ENCODE measurements around the gene SPON1. TPM values are rescaled to one million over a fixed set of nuclear protein-coding genes. Genes with fewer than 3 reads are reported as not detected.
A peak's percentile ranks its signal among the peaks of the same experiment; 100 is the strongest.
"Not testable (repeated sequence)": the region's sequence is repeated elsewhere in the genome, so short reads cannot be mapped to it uniquely, and the experiment has no call there.

SPON1 gene
- total and polyA plus RNA-seq, 2 donors = 1.6 to 3.6 TPM

GRCh38 chr11:14269692-14270573 lies 307.4 kb downstream of the SPON1 start:
- Histone ChIP-seq H3K36me3 (ENCODE audit: control insufficient read depth in 2 of 2, insufficient read depth in 2 of 2, low read length in 1 of 2) (peaks cover 0 to 4% of the 10 kb centered on the region in 2 donors), H3K27ac (ENCODE audit: low read depth in 1 of 2, low read length in 1 of 2) (peak overlapping the region in 1 of 2 donors; percentile 31), H3K9me3 (ENCODE audit: control insufficient read depth in 2 of 2, insufficient read depth in 1 of 2, low read length in 1 of 2) (no peaks in the 10 kb centered on the region), H3K27me3 (ENCODE audit: control insufficient read depth in 2 of 2, insufficient read depth in 1 of 2, low read length in 1 of 2) (no peaks in the 10 kb centered on the region), H3K4me3 (ENCODE audit: low read length in 2 of 2) (no peak overlapping the region), H3K4me1 (ENCODE audit: control insufficient read depth in 2 of 2, insufficient read depth in 2 of 2, low read length in 2 of 2) (peaks cover 13 to 16% of the 10 kb centered on the region in 2 donors)
- WGBS = 80% methylated on average over 5 of the region's 5 CpGs
- DNase-seq (ENCODE audit: low read depth in 6 of 9, low spot score in 9 of 9) = peak in 1 of 9 donors; percentile 11

GRCh38 chr11:14270690-14271542 lies 308.4 kb downstream of the SPON1 start:
- Histone ChIP-seq H3K27me3 (ENCODE audit: control insufficient read depth in 2 of 2, insufficient read depth in 1 of 2, low read length in 1 of 2) (no peaks in the 10 kb centered on the region), H3K27ac (ENCODE audit: low read depth in 1 of 2, low read length in 1 of 2) (peak overlapping the region in 1 of 2 donors; percentile 65), H3K4me1 (ENCODE audit: control insufficient read depth in 2 of 2, insufficient read depth in 2 of 2, low read length in 2 of 2) (peaks cover 13 to 16% of the 10 kb centered on the region in 2 donors), H3K36me3 (ENCODE audit: control insufficient read depth in 2 of 2, insufficient read depth in 2 of 2, low read length in 1 of 2) (no peaks in the 10 kb centered on the region), H3K4me3 (ENCODE audit: low read length in 2 of 2) (no peak overlapping the region), H3K9me3 (ENCODE audit: control insufficient read depth in 2 of 2, insufficient read depth in 1 of 2, low read length in 1 of 2) (no peaks in the 10 kb centered on the region)
- DNase-seq (ENCODE audit: low read depth in 6 of 9, low spot score in 9 of 9) = peak in 4 of 9 donors; percentile 13 to 48 (median 26)
- 8% methylated on average over 6 of the region's 6 CpGs for WGBS

GRCh38 chr11:14273895-14274294 lies 311.4 kb downstream of the SPON1 start:
- no peaks in the 10 kb centered on the region for H3K27me3 ChIP-seq (ENCODE audit: control insufficient read depth in 2 of 2, insufficient read depth in 1 of 2, low read length in 1 of 2)
- no peaks in the 10 kb centered on the region for H3K9me3 ChIP-seq (ENCODE audit: control insufficient read depth in 2 of 2, insufficient read depth in 1 of 2, low read length in 1 of 2)
- DNase-seq (ENCODE audit: low read depth in 6 of 9, low spot score in 9 of 9) = no peak
- 100% methylated on average over 2 of the region's 2 CpGs for WGBS
- peaks cover 13 to 16% of the 10 kb centered on the region in 2 donors for H3K4me1 ChIP-seq (ENCODE audit: control insufficient read depth in 2 of 2, insufficient read depth in 2 of 2, low read length in 2 of 2)
- no peak overlapping the region for H3K4me3 ChIP-seq (ENCODE audit: low read length in 2 of 2)
- no peaks in the 10 kb centered on the region for H3K36me3 ChIP-seq (ENCODE audit: control insufficient read depth in 2 of 2, insufficient read depth in 2 of 2, low read length in 1 of 2)
- H3K27ac ChIP-seq (ENCODE audit: low read depth in 1 of 2, low read length in 1 of 2) = no peak overlapping the region

GRCh38 chr11:14275076-14275475 lies 312.6 kb downstream of the SPON1 start:
- no peak overlapping the region for H3K27ac ChIP-seq (ENCODE audit: low read depth in 1 of 2, low read length in 1 of 2)
- DNase-seq (ENCODE audit: low read depth in 6 of 9, low spot score in 9 of 9) = no peak
- H3K4me3 ChIP-seq (ENCODE audit: low read length in 2 of 2) = no peak overlapping the region
- H3K36me3 ChIP-seq (ENCODE audit: control insufficient read depth in 2 of 2, insufficient read depth in 2 of 2, low read length in 1 of 2) = no peaks in the 10 kb centered on the region
- peaks cover 13 to 14% of the 10 kb centered on the region in 2 donors for H3K4me1 ChIP-seq (ENCODE audit: control insufficient read depth in 2 of 2, insufficient read depth in 2 of 2, low read length in 2 of 2)
- H3K9me3 ChIP-seq (ENCODE audit: control insufficient read depth in 2 of 2, insufficient read depth in 1 of 2, low read length in 1 of 2) = no peaks in the 10 kb centered on the region
- H3K27me3 ChIP-seq (ENCODE audit: control insufficient read depth in 2 of 2, insufficient read depth in 1 of 2, low read length in 1 of 2) = no peaks in the 10 kb centered on the region

- not testable (repeated sequence) for H3K4me3 ChIP-seq (ENCODE audit: low read length in 2 of 2); H3K27ac ChIP-seq (ENCODE audit: low read depth in 1 of 2, low read length in 1 of 2); H3K27me3 ChIP-seq (ENCODE audit: control insufficient read depth in 2 of 2, insufficient read depth in 1 of 2, low read length in 1 of 2); H3K36me3 ChIP-seq (ENCODE audit: control insufficient read depth in 2 of 2, insufficient read depth in 2 of 2, low read length in 1 of 2); DNase-seq (ENCODE audit: low read depth in 6 of 9, low spot score in 9 of 9); H3K9me3 ChIP-seq (ENCODE audit: control insufficient read depth in 2 of 2, insufficient read depth in 1 of 2, low read length in 1 of 2); H3K4me1 ChIP-seq (ENCODE audit: control insufficient read depth in 2 of 2, insufficient read depth in 2 of 2, low read length in 2 of 2)
- 94% methylated on average over 1 of the region's 1 CpG for WGBS
These were observed 316.3 kb downstream of the SPON1 start for GRCh38 chr11:14278869-14279268.

GRCh38 chr11:14288189-14288935 lies 325.8 kb downstream of the SPON1 start:
- 95% methylated on average over 2 of the region's 2 CpGs for WGBS
- H3K36me3 ChIP-seq (ENCODE audit: control insufficient read depth in 2 of 2, insufficient read depth in 2 of 2, low read length in 1 of 2) = peaks cover 0 to 6% of the 10 kb centered on the region in 2 donors
- no peak overlapping the region for H3K27ac ChIP-seq (ENCODE audit: low read depth in 1 of 2, low read length in 1 of 2)

GRCh38 chr11:14290422-14290821 lies 327.9 kb downstream of the SPON1 start:
- Histone ChIP-seq H3K4me3 (ENCODE audit: low read length in 2 of 2) (no peak overlapping the region), H3K27ac (ENCODE audit: low read depth in 1 of 2, low read length in 1 of 2) (no peak overlapping the region), H3K4me1 (ENCODE audit: control insufficient read depth in 2 of 2, insufficient read depth in 2 of 2, low read length in 2 of 2) (no peaks in the 10 kb centered on the region), H3K36me3 (ENCODE audit: control insufficient read depth in 2 of 2, insufficient read depth in 2 of 2, low read length in 1 of 2) (peaks cover 0 to 6% of the 10 kb centered on the region in 2 donors), H3K9me3 (ENCODE audit: control insufficient read depth in 2 of 2, insufficient read depth in 1 of 2, low read length in 1 of 2) (no peaks in the 10 kb centered on the region), H3K27me3 (ENCODE audit: control insufficient read depth in 2 of 2, insufficient read depth in 1 of 2, low read length in 1 of 2) (no peaks in the 10 kb centered on the region)
- 97% methylated on average over 3 of the region's 3 CpGs for WGBS
- no peak for DNase-seq (ENCODE audit: low read depth in 6 of 9, low spot score in 9 of 9)

More at GRCh38 chr11:14288189-14288935, 325.8 kb downstream of the SPON1 start:
- Histone ChIP-seq H3K4me1 (ENCODE audit: control insufficient read depth in 2 of 2, insufficient read depth in 2 of 2, low read length in 2 of 2) (no peaks in the 10 kb centered on the region), H3K27me3 (ENCODE audit: control insufficient read depth in 2 of 2, insufficient read depth in 1 of 2, low read length in 1 of 2) (no peaks in the 10 kb centered on the region), H3K4me3 (ENCODE audit: low read length in 2 of 2) (no peak overlapping the region), H3K9me3 (ENCODE audit: control insufficient read depth in 2 of 2, insufficient read depth in 1 of 2, low read length in 1 of 2) (no peaks in the 10 kb centered on the region)
- no peak for DNase-seq (ENCODE audit: low read depth in 6 of 9, low spot score in 9 of 9)

- no peak overlapping the region for H3K4me3 ChIP-seq (ENCODE audit: low read length in 2 of 2)
- H3K4me1 ChIP-seq (ENCODE audit: control insufficient read depth in 2 of 2, insufficient read depth in 2 of 2, low read length in 2 of 2) = no peaks in the 10 kb centered on the region
- no peak for DNase-seq (ENCODE audit: low read depth in 6 of 9, low spot score in 9 of 9)
- WGBS = 95% methylated on average over 1 of the region's 1 CpG
- no peak overlapping the region for H3K27ac ChIP-seq (ENCODE audit: low read depth in 1 of 2, low read length in 1 of 2)
- H3K36me3 ChIP-seq (ENCODE audit: control insufficient read depth in 2 of 2, insufficient read depth in 2 of 2, low read length in 1 of 2) = no peaks in the 10 kb centered on the region
- H3K27me3 ChIP-seq (ENCODE audit: control insufficient read depth in 2 of 2, insufficient read depth in 1 of 2, low read length in 1 of 2) = no peaks in the 10 kb centered on the region
- no peaks in the 10 kb centered on the region for H3K9me3 ChIP-seq (ENCODE audit: control insufficient read depth in 2 of 2, insufficient read depth in 1 of 2, low read length in 1 of 2)
These were observed 337.4 kb downstream of the SPON1 start for GRCh38 chr11:14299921-14300320.

All from thymus (tissue), 11 donors.